Muscle of leg (tissue), 11 donors: ENCODE measurements around the gene NECAB2. TPM values are rescaled to one million over a fixed set of nuclear protein-coding genes. Genes with fewer than 3 reads are reported as not detected.

ENCODE experiments used
- DNase-seq: peaks from one replicate; pipeline ENCODE4 v3.0.0; 2013
- H3K27ac ChIP-seq: one replicate; pipeline ENCODE4 v1.5.1; 2013; ENCODE audit warnings: mild to moderate bottlenecking, low read length, control low read depth
- H3K27me3 ChIP-seq: one replicate; pipeline ENCODE4 v1.6.1; 2013; ENCODE audit warnings: low read length; ENCODE audit not compliant: control insufficient read depth, insufficient read depth
- H3K36me3 ChIP-seq: one replicate; pipeline ENCODE4 v1.6.1; 2013; ENCODE audit warnings: low read length; ENCODE audit not compliant: control insufficient read depth, insufficient read depth
- H3K4me1 ChIP-seq: one replicate; pipeline ENCODE4 v1.6.1; 2013; ENCODE audit warnings: low read length; ENCODE audit not compliant: control insufficient read depth, insufficient read depth
- H3K4me3 ChIP-seq: one replicate; pipeline ENCODE4 v1.5.1; 2013; ENCODE audit warnings: low read length, control low read depth
- H3K9me3 ChIP-seq: replicated peaks from 2 replicates; pipeline ENCODE4 v1.6.1; 2013; ENCODE audit warnings: low read depth, low read length; ENCODE audit not compliant: control insufficient read depth
- WGBS: methylation state at CpG from one replicate; pipeline ENCODE4 v1.1.5; 2013; ENCODE audit warnings: missing lambda C conversion rate; ENCODE audit not compliant: insufficient coverage; 5-methylcytosine and 5-hydroxymethylcytosine counted together
- polyA plus RNA-seq, 8 donors: library from polyadenylated mRNA; unstranded; fragments of 120-200 nt; gene quantifications; one replicate each; pipeline versions ENCODE4 v1.2.1 to v1.2.3, GENCODE V29; 2013; ENCODE audit warnings: inconsistent platforms in 1 of 8, low replicate concordance in 1 of 8; ENCODE audit not compliant: insufficient read length in 8 of 8, insufficient read depth in 1 of 8
- total RNA-seq: library from RNA; stranded (reverse); fragments of 120-200 nt; gene quantifications from one replicate; pipeline ENCODE4 v1.2.4, GENCODE V29; 2013

NECAB2 gene
- total and polyA plus RNA-seq, 9 donors: 0.22 to 1.5 (median 0.84) TPM

- Histone ChIP-seq H3K4me3 (peak within 1 kb of the TSS; percentile 40), H3K27ac (peak within 1 kb of the TSS; percentile 53), H3K36me3 (no peaks in the 10 kb centered on the region), H3K27me3 (peaks cover 4% of the 10 kb centered on the region), H3K9me3 (no peaks in the 10 kb centered on the region), H3K4me1 (peaks cover 24% of the 10 kb centered on the region)
- WGBS: 12% methylated on average over 24 of the region's 30 CpGs
- DNase-seq: peak; percentile 93
Observed at GRCh38 chr16:83952940-83953795, 14.9 kb upstream of the NECAB2 start, which contains the start of gene OSGIN1. Gene OSGIN1 (plus strand): TSS chr16:83953240. CDS start chr16:83957672, 4,432 bp downstream.

GRCh38 chr16:83953796-83954576, 14.1 kb upstream of the NECAB2 start:
- Histone ChIP-seq H3K27ac (peak overlapping the region; percentile 10), H3K36me3 (no peaks in the 10 kb centered on the region), H3K4me1 (peaks cover 26% of the 10 kb centered on the region), H3K27me3 (peaks cover 4% of the 10 kb centered on the region), H3K9me3 (no peaks in the 10 kb centered on the region), H3K4me3 (peak overlapping the region; percentile 40)
- 22% methylated on average over 4 of the region's 19 CpGs for WGBS
- DNase-seq: peak; percentile 48

- Histone ChIP-seq H3K36me3 (no peaks in the 10 kb centered on the region), H3K27me3 (peaks cover 4% of the 10 kb centered on the region), H3K4me3 (no peak overlapping the region), H3K27ac (no peak overlapping the region), H3K4me1 (peaks cover 26% of the 10 kb centered on the region), H3K9me3 (no peaks in the 10 kb centered on the region)
- 35% methylated on average over 6 of the region's 9 CpGs for WGBS
- peak; percentile 38 for DNase-seq
Observed at GRCh38 chr16:83954577-83955016, 13.4 kb upstream of the NECAB2 start.

- no peaks in the 10 kb centered on the region for H3K9me3 ChIP-seq
- H3K27ac ChIP-seq: no peak overlapping the region
- 58% methylated on average over 8 of the region's 23 CpGs for WGBS
- H3K4me1 ChIP-seq: peaks cover 26% of the 10 kb centered on the region
- H3K27me3 ChIP-seq: peaks cover 4% of the 10 kb centered on the region
- H3K4me3 ChIP-seq: no peak overlapping the region
- peak; percentile 72 for DNase-seq
- no peaks in the 10 kb centered on the region for H3K36me3 ChIP-seq
Observed at GRCh38 chr16:83955218-83956130, 12.6 kb upstream of the NECAB2 start.

GRCh38 chr16:83956336-83957289, 11.4 kb upstream of the NECAB2 start:
- Histone ChIP-seq H3K4me3 (no peak overlapping the region), H3K27me3 (peaks cover 4% of the 10 kb centered on the region), H3K9me3 (no peaks in the 10 kb centered on the region), H3K27ac (no peak overlapping the region), H3K36me3 (no peaks in the 10 kb centered on the region), H3K4me1 (peaks cover 26% of the 10 kb centered on the region)
- WGBS: 46% methylated on average over 22 of the region's 22 CpGs
- peak; percentile 75 for DNase-seq

GRCh38 chr16:83957296-83957855, 10.7 kb upstream of the NECAB2 start:
- H3K27me3 ChIP-seq: peaks cover 4% of the 10 kb centered on the region
- H3K4me3 ChIP-seq: no peak overlapping the region
- DNase-seq: no peak
- H3K9me3 ChIP-seq: no peaks in the 10 kb centered on the region
- no peaks in the 10 kb centered on the region for H3K36me3 ChIP-seq
- no peak overlapping the region for H3K27ac ChIP-seq
- WGBS: 82% methylated on average over 8 of the region's 14 CpGs
- peaks cover 26% of the 10 kb centered on the region for H3K4me1 ChIP-seq

- H3K4me3 ChIP-seq: no peak overlapping the region
- DNase-seq: no peak
- H3K4me1 ChIP-seq: peaks cover 17% of the 10 kb centered on the region
- no peak overlapping the region for H3K27ac ChIP-seq
- no peaks in the 10 kb centered on the region for H3K36me3 ChIP-seq
- no peaks in the 10 kb centered on the region for H3K27me3 ChIP-seq
- 79% methylated on average over 21 of the region's 21 CpGs for WGBS
- H3K9me3 ChIP-seq: no peaks in the 10 kb centered on the region
Observed at GRCh38 chr16:83958137-83958845, 9.8 kb upstream of the NECAB2 start.

- Histone ChIP-seq H3K9me3 (no peaks in the 10 kb centered on the region), H3K4me1 (peaks cover 10% of the 10 kb centered on the region), H3K4me3 (no peak overlapping the region), H3K27me3 (no peaks in the 10 kb centered on the region), H3K27ac (no peak overlapping the region), H3K36me3 (no peaks in the 10 kb centered on the region)
- no peak for DNase-seq
- WGBS: 77% methylated on average over 12 of the region's 21 CpGs
Observed at GRCh38 chr16:83958846-83959565, 9.0 kb upstream of the NECAB2 start.
